H1 (cell line): ENCODE measurements around the gene IL17REL. TPM values are rescaled to one million over a fixed set of nuclear protein-coding genes. Genes with fewer than 3 reads are reported as not detected.

ENCODE experiments used
- EZH2 ChIP-seq: fragments of 200-600 bp; sonication (generic); IDR thresholded peaks from 2 replicates; pipeline ENCODE4 v1.7.1; 2012; ENCODE audit warnings: low read depth, mild to moderate bottlenecking, moderate library complexity, low read length, inconsistent platforms; ENCODE audit not compliant: severe bottlenecking
- SIX5 ChIP-seq: IDR thresholded peaks from 2 replicates; pipeline ENCODE4 v1.6.1; 2011; ENCODE audit warnings: mild to moderate bottlenecking, low read depth, low read length
- polyA plus RNA-seq, 7 experiments: library from polyadenylated mRNA; depleted of rRNA in 3 of 7; stranded (reverse) in 5 of 7; unstranded in 2 of 7; fragments of >200 nt in 5 of 7; fragments of 200-250 nt in 2 of 7; gene quantifications; 1 replicate in 5 of 7; 2 replicates in 1 of 7; 4 replicates in 1 of 7; pipeline versions ENCODE4 v1.2.1 to v1.2.3, GENCODE V29; 2011 to 2013; ENCODE audit warnings: missing spikeins in 2 of 7, mixed read lengths in 2 of 7
- total RNA-seq: library from RNA; stranded (reverse); fragmentation: NEBNext Ultra II Directional; extraction: Animal tissue kit (Norgen Biotek cat#: 25700); gene quantifications from 2 replicates; pipeline ENCODE4 v1.2.1, GENCODE V29; 2021
- TF ChIP-seq, protein P1 (sequence below): IDR thresholded peaks from 2 replicates; pipeline ENCODE4 v1.6.1; 2011; ENCODE audit warnings: low read depth, mild to moderate bottlenecking, low read length; ENCODE audit not compliant: insufficient read depth

The IL17REL gene
- total and polyA plus RNA-seq, 2 of the 8 experiments (the other 6 are each of a cell fraction or from before 2014, with no cell fraction given): 0.15 to 0.20 TPM

DNA sequence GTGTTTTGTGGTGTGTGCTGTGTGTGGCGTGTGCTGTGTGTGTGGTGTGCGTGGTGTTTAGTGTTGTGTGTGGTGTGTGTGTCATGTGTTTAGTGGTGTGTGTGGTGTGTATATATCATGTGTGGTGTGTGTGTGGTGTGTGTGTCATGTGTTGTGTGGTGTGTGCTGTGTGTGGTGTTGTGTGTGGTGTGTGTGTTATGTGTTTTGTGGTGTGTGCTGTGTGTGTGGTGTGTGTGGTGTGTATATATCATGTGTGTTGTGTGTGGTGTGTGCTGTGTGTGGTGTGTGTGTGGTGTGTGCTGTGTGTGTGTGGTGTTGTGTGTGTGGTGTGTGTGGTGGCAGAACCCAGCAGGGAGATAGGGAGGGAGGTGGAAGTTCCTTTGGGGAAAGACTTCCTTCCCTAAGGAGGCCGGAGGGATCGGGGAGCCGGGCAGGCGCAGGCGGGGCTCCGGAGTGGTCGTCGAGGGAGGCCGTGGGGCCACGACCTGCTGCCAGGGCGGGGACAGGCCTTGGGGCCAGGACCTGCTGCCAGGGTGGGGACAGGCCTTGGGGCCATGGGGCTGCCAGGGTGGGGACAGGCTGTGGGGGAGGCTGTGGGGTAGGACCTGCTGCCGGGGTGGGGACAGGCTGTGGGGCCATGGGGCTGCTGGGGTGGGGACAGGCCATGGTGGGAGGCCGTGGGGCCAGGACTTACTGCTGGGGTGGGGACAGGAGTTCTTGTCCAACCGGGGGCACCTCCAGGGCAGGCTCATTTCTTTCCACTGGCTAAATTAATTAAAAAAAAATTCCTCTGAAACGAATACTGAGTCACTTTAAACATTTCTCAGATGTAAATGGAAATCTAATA lies 36.8 kb downstream of the IL17REL start (continued):
- no peak for TF ChIP-seq EZH2
- TF ChIP-seq SIX5: no peak
- TF ChIP-seq, protein P1, sequence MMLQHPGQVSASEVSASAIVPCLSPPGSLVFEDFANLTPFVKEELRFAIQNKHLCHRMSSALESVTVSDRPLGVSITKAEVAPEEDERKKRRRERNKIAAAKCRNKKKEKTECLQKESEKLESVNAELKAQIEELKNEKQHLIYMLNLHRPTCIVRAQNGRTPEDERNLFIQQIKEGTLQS: no peak
